WTC11 (cell line): ENCODE data around the gene SLC22A12.

Experiments
- E2F4 ChIP-seq: sonication (generic); formaldehyde crosslinking; IDR thresholded peaks from 2 replicates; pipeline ENCODE4 v1.8.1; 2022; ENCODE audit warnings: low read depth, mild to moderate bottlenecking, moderate library complexity, missing genetic modification reagents, borderline replicate concordance
- ELF4 ChIP-seq: sonication (generic); formaldehyde crosslinking; IDR thresholded peaks from 2 replicates; pipeline ENCODE4 v1.8.1; 2022; ENCODE audit warnings: low read depth, mild to moderate bottlenecking, moderate library complexity, missing genetic modification reagents
- ETV6 ChIP-seq: sonication (generic); formaldehyde crosslinking; IDR thresholded peaks from 2 replicates; pipeline ENCODE4 v1.8.1; 2022; ENCODE audit warnings: mild to moderate bottlenecking, missing genetic modification reagents
- KAT7 ChIP-seq: sonication (generic); formaldehyde crosslinking; IDR thresholded peaks from 2 replicates; pipeline ENCODE4 v1.8.1; 2023; ENCODE audit warnings: missing genetic modification reagents, mild to moderate bottlenecking, borderline replicate concordance
- NFYB ChIP-seq: sonication (generic); formaldehyde crosslinking; conservative IDR thresholded peaks from 2 replicates; pipeline ENCODE4 v1.8.0; 2022; ENCODE audit warnings: low read depth, missing genetic modification reagents
- NR1H2 ChIP-seq: sonication (generic); formaldehyde crosslinking; IDR thresholded peaks from 2 replicates; pipeline ENCODE4 v1.9.0; 2021; ENCODE audit warnings: mild to moderate bottlenecking, moderate library complexity, missing genetic modification reagents
- SMAD3 ChIP-seq: sonication (generic); formaldehyde crosslinking; IDR thresholded peaks from 2 replicates; pipeline ENCODE4 v1.8.0; 2022; ENCODE audit warnings: missing genetic modification reagents, mild to moderate bottlenecking, borderline replicate concordance
- TP53 ChIP-seq: sonication (generic); formaldehyde crosslinking; IDR thresholded peaks from 2 replicates; pipeline ENCODE4 v1.8.1; 2023; ENCODE audit warnings: mild to moderate bottlenecking, missing genetic modification reagents
- TF ChIP-seq, protein P1 (sequence below): fragments of 250-450 bp; sonication (Bioruptor Pico); IDR thresholded peaks from 2 replicates; pipeline ENCODE4 v2.1.2; 2022; ENCODE audit warnings: mild to moderate bottlenecking, moderate library complexity
- TF ChIP-seq, protein P2 (sequence below): fragments of 200-600 bp; IDR thresholded peaks from 2 replicates; pipeline ENCODE4 v1.8.0; 2022; ENCODE audit warnings: antibody characterized with exemption
- TF ChIP-seq, protein P3 (sequence below): sonication (generic); formaldehyde crosslinking; IDR thresholded peaks from 2 replicates; pipeline ENCODE4 v1.8.1; 2023; ENCODE audit warnings: mild to moderate bottlenecking, missing genetic modification reagents
- TF ChIP-seq, protein P4 (sequence below): sonication (generic); formaldehyde crosslinking; IDR thresholded peaks from 2 replicates; pipeline ENCODE4 v1.8.1; 2023; ENCODE audit warnings: mild to moderate bottlenecking, moderate library complexity, missing genetic modification reagents
- TF ChIP-seq, protein P5 (sequence below): sonication (generic); formaldehyde crosslinking; IDR thresholded peaks from 2 replicates; pipeline ENCODE4 v1.8.0; 2023; ENCODE audit warnings: missing genetic modification reagents, mild to moderate bottlenecking, borderline replicate concordance

DNA sequence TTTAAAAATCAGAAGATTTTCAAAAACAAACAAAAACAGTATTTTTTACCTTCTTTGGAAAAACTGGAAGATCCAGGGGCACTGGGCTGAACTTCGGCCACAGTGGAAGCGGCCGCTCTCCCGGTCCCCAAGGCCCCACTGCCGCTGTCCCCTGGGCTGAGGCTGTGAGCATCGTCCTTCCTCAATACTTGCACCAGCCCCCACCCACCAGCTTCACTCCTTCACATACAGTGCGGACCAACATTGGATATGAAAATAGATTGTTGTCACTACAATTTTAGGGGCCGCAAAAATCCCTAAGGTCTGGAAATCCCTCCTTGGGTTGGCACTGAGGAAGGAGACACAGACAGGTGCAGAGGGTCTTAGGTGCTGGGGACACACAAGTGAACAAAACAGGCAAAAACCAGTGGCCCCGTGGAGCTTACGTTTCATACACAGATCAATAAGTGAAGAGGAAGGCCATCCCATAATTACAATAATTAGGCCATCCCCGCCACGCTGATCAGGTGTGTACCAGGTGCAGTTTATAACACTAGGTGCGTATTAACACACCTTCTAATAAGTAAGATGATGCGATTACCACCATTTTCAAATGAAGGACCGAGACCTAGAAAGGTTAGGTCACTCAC, 28.2 kb upstream of the SLC22A12 start:
- TF ChIP-seq ETV6 (CRISPR knock-in tag), result no peak
- TF ChIP-seq, protein P1, sequence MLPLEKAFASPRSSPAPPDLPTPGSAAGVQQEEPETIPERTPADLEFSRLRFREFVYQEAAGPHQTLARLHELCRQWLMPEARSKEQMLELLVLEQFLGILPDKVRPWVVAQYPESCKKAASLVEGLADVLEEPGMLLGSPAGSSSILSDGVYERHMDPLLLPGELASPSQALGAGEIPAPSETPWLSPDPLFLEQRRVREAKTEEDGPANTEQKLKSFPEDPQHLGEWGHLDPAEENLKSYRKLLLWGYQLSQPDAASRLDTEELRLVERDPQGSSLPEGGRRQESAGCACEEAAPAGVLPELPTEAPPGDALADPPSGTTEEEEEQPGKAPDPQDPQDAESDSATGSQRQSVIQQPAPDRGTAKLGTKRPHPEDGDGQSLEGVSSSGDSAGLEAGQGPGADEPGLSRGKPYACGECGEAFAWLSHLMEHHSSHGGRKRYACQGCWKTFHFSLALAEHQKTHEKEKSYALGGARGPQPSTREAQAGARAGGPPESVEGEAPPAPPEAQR (CRISPR knock-in tag), result no peak
- TF ChIP-seq, protein P2, sequence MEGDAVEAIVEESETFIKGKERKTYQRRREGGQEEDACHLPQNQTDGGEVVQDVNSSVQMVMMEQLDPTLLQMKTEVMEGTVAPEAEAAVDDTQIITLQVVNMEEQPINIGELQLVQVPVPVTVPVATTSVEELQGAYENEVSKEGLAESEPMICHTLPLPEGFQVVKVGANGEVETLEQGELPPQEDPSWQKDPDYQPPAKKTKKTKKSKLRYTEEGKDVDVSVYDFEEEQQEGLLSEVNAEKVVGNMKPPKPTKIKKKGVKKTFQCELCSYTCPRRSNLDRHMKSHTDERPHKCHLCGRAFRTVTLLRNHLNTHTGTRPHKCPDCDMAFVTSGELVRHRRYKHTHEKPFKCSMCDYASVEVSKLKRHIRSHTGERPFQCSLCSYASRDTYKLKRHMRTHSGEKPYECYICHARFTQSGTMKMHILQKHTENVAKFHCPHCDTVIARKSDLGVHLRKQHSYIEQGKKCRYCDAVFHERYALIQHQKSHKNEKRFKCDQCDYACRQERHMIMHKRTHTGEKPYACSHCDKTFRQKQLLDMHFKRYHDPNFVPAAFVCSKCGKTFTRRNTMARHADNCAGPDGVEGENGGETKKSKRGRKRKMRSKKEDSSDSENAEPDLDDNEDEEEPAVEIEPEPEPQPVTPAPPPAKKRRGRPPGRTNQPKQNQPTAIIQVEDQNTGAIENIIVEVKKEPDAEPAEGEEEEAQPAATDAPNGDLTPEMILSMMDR, result no peak
- TF ChIP-seq TP53 (CRISPR knock-in tag), result no peak
- TF ChIP-seq, protein P3, sequence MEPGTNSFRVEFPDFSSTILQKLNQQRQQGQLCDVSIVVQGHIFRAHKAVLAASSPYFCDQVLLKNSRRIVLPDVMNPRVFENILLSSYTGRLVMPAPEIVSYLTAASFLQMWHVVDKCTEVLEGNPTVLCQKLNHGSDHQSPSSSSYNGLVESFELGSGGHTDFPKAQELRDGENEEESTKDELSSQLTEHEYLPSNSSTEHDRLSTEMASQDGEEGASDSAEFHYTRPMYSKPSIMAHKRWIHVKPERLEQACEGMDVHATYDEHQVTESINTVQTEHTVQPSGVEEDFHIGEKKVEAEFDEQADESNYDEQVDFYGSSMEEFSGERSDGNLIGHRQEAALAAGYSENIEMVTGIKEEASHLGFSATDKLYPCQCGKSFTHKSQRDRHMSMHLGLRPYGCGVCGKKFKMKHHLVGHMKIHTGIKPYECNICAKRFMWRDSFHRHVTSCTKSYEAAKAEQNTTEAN (CRISPR knock-in tag), result no peak
- TF ChIP-seq E2F4 (CRISPR knock-in tag), result no peak
- no peak for TF ChIP-seq NFYB (CRISPR knock-in tag)
- TF ChIP-seq, protein P4, sequence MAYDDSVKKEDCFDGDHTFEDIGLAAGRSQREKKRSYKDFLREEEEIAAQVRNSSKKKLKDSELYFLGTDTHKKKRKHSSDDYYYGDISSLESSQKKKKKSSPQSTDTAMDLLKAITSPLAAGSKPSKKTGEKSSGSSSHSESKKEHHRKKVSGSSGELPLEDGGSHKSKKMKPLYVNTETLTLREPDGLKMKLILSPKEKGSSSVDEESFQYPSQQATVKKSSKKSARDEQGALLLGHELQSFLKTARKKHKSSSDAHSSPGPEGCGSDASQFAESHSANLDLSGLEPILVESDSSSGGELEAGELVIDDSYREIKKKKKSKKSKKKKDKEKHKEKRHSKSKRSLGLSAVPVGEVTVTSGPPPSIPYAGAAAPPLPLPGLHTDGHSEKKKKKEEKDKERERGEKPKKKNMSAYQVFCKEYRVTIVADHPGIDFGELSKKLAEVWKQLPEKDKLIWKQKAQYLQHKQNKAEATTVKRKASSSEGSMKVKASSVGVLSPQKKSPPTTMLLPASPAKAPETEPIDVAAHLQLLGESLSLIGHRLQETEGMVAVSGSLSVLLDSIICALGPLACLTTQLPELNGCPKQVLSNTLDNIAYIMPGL (CRISPR knock-in tag), result no peak
- TF ChIP-seq SMAD3 (CRISPR knock-in tag), result no peak
- TF ChIP-seq, protein P5, sequence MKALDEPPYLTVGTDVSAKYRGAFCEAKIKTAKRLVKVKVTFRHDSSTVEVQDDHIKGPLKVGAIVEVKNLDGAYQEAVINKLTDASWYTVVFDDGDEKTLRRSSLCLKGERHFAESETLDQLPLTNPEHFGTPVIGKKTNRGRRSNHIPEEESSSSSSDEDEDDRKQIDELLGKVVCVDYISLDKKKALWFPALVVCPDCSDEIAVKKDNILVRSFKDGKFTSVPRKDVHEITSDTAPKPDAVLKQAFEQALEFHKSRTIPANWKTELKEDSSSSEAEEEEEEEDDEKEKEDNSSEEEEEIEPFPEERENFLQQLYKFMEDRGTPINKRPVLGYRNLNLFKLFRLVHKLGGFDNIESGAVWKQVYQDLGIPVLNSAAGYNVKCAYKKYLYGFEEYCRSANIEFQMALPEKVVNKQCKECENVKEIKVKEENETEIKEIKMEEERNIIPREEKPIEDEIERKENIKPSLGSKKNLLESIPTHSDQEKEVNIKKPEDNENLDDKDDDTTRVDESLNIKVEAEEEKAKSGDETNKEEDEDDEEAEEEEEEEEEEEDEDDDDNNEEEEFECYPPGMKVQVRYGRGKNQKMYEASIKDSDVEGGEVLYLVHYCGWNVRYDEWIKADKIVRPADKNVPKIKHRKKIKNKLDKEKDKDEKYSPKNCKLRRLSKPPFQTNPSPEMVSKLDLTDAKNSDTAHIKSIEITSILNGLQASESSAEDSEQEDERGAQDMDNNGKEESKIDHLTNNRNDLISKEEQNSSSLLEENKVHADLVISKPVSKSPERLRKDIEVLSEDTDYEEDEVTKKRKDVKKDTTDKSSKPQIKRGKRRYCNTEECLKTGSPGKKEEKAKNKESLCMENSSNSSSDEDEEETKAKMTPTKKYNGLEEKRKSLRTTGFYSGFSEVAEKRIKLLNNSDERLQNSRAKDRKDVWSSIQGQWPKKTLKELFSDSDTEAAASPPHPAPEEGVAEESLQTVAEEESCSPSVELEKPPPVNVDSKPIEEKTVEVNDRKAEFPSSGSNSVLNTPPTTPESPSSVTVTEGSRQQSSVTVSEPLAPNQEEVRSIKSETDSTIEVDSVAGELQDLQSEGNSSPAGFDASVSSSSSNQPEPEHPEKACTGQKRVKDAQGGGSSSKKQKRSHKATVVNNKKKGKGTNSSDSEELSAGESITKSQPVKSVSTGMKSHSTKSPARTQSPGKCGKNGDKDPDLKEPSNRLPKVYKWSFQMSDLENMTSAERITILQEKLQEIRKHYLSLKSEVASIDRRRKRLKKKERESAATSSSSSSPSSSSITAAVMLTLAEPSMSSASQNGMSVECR (CRISPR knock-in tag), result no peak
- no peak for TF ChIP-seq KAT7
- TF ChIP-seq ELF4 (CRISPR knock-in tag), result no peak
- no peak for TF ChIP-seq NR1H2
